ENCODE results near the gene RTKN2.

GRCh38 chr10:62205750-62206399 lies 62.8 kb downstream of the RTKN2 start:
- TF ChIP-seq POLR2A (IDR thresholded peaks at IDR 0.05) (no peak), CTCF (IDR thresholded peaks at IDR 0.05) (no peak)
